NB4 (cell line): ENCODE data around the gene POLR1B.

Experiments
- MYC ChIP-seq: IDR thresholded peaks from 2 replicates; pipeline ENCODE4 v1.6.1; 2011; ENCODE audit warnings: low read depth, low read length
- TF ChIP-seq, protein P1 (sequence below): IDR thresholded peaks from one replicate; pipeline ENCODE4 v1.5.1; 2012; ENCODE audit warnings: low read depth, low read length

DNA sequence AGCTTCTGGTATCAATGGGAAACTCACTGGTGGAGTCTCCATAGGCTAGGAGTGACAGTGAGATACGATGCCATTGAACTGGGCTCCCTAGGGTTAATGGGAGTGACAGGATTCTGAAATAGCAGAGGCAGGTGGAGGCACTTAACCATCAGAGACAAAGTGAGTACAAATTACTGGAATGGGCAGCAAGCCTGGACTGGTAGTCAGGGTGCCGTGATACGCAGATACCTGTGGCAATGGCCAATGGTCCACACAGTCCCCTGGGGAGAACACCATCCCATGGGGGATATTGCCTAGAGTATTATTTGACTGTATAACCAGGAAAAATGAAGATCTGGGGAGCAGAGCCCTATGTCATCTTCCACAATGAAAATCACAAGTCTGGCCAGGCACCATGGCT lies 59.5 kb downstream of the POLR1B start:
- TF ChIP-seq MYC, result no peak
- TF ChIP-seq, protein P1, sequence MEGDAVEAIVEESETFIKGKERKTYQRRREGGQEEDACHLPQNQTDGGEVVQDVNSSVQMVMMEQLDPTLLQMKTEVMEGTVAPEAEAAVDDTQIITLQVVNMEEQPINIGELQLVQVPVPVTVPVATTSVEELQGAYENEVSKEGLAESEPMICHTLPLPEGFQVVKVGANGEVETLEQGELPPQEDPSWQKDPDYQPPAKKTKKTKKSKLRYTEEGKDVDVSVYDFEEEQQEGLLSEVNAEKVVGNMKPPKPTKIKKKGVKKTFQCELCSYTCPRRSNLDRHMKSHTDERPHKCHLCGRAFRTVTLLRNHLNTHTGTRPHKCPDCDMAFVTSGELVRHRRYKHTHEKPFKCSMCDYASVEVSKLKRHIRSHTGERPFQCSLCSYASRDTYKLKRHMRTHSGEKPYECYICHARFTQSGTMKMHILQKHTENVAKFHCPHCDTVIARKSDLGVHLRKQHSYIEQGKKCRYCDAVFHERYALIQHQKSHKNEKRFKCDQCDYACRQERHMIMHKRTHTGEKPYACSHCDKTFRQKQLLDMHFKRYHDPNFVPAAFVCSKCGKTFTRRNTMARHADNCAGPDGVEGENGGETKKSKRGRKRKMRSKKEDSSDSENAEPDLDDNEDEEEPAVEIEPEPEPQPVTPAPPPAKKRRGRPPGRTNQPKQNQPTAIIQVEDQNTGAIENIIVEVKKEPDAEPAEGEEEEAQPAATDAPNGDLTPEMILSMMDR, result no peak
